MM.1S (cell line): ENCODE data around the gene STIM1.

ENCODE experiments used
- DNase-seq: peaks from one replicate; pipeline ENCODE4 v3.0.0-alpha.2; 2015
- H2AFZ ChIP-seq: fragments of 300-600 bp; sonication (generic); 2 replicates; pipeline ENCODE4 v1.6.0; 2016; ENCODE audit warnings: antibody characterized with exemption, low read length
- H3F3A ChIP-seq: fragments of 300-600 bp; sonication (generic); 2 replicates; pipeline ENCODE4 v1.6.1; 2016; ENCODE audit warnings: mild to moderate bottlenecking, antibody characterized with exemption, low read length, moderate library complexity, mixed read lengths; ENCODE audit not compliant: insufficient read depth
- H3K27ac ChIP-seq: fragments of 300-600 bp; sonication (generic); 2 replicates; pipeline ENCODE4 v1.5.1; 2016; ENCODE audit warnings: mild to moderate bottlenecking, low read length
- H3K27me3 ChIP-seq: fragments of 300-600 bp; sonication (generic); replicated peaks from 2 replicates; pipeline ENCODE4 v1.6.0; 2016; ENCODE audit warnings: low read length; ENCODE audit not compliant: insufficient read depth
- H3K36me3 ChIP-seq: fragments of 300-600 bp; sonication (generic); replicated peaks from 2 replicates; pipeline ENCODE4 v1.6.1; 2016; ENCODE audit warnings: mild to moderate bottlenecking, low read length, mixed read lengths; ENCODE audit not compliant: insufficient read depth
- H3K4me1 ChIP-seq: fragments of 300-600 bp; sonication (generic); 2 replicates; pipeline ENCODE4 v1.6.1; 2016; ENCODE audit warnings: low read length, mixed read lengths
- H3K4me2 ChIP-seq: fragments of 300-600 bp; sonication (generic); 2 replicates; pipeline ENCODE4 v1.6.0; 2016; ENCODE audit warnings: low read depth, low read length
- H3K4me3 ChIP-seq: fragments of 300-600 bp; sonication (generic); 2 replicates; pipeline ENCODE4 v1.5.1; 2016; ENCODE audit warnings: low read length, mixed read lengths
- H3K79me2 ChIP-seq: fragments of 300-600 bp; sonication (generic); 2 replicates; pipeline ENCODE4 v1.6.1; 2016; ENCODE audit warnings: mixed run types, low read length, mixed read lengths
- H3K9ac ChIP-seq: fragments of 300-600 bp; sonication (generic); 2 replicates; pipeline ENCODE4 v1.6.1; 2016; ENCODE audit warnings: low read length, mixed read lengths
- H3K9me2 ChIP-seq: fragments of 300-600 bp; sonication (generic); replicated peaks from 2 replicates; pipeline ENCODE4 v1.6.1; 2016; ENCODE audit warnings: mild to moderate bottlenecking, low read length, mixed read lengths; ENCODE audit not compliant: insufficient read depth
- H3K9me3 ChIP-seq: fragments of 300-600 bp; sonication (generic); replicated peaks from 2 replicates; pipeline ENCODE4 v1.6.1; 2016; ENCODE audit warnings: mild to moderate bottlenecking, low read length, mixed read lengths; ENCODE audit not compliant: insufficient read depth
- H4K20me1 ChIP-seq: fragments of 300-600 bp; sonication (generic); 2 replicates; pipeline ENCODE4 v1.6.1; 2016; ENCODE audit warnings: mild to moderate bottlenecking, low read length, moderate library complexity, mixed read lengths; ENCODE audit not compliant: insufficient read depth
- EZH2 ChIP-seq: fragments of 300-600 bp; sonication (generic); optimal IDR thresholded peaks from 2 replicates; pipeline ENCODE3; 2017; ENCODE audit warnings: low read depth, mild to moderate bottlenecking, antibody characterized with exemption, low read length, mixed read lengths
- EZH2phosphoT487 ChIP-seq: fragments of 300-600 bp; sonication (generic); IDR thresholded peaks from 2 replicates; pipeline ENCODE4 v1.6.1; 2018; ENCODE audit warnings: antibody characterized with exemption, low read length
- TF ChIP-seq, protein P1 (sequence below): fragments of 300-600 bp; sonication (generic); IDR thresholded peaks from 2 replicates; pipeline ENCODE4 v1.5.1; 2016; ENCODE audit warnings: antibody characterized with exemption, low read length, mixed read lengths

STIM1 gene

DNA sequence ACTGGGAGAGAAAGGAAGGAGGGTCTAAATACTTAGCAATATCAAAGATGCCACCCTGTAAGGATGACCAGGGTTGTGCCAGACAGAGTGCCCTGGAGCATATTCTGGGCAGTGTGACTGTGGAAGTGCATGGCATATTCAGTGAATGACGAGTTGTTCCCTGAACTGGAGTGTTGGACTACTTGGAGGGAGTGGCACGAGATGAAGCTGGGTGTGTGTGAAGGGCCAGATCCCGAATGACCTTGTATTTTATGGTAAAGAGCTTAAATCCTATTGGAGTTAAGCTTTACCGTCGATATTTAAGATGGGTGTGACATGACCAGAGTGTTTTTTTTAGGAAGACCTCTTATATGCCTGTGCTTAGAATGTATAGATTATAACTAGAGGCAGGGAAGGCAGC, 48.8 kb downstream of the STIM1 start:
- Histone ChIP-seq H3K79me2 (peaks cover 91% of the 10 kb centered on the region), H3K4me2 (peak overlapping the region; percentile 3; the same call in 1 of the 2 replicates), H3K9me3 (no peaks in the 10 kb centered on the region), H3K27ac (no peak overlapping the region), H3K27me3 (no peaks in the 10 kb centered on the region), H3K4me1 (peaks cover 34% of the 10 kb centered on the region), H3K36me3 (no peaks in the 10 kb centered on the region), H3K9ac (no peak overlapping the region), H4K20me1 (peaks cover 20% of the 10 kb centered on the region), H3K4me3 (no peak overlapping the region), H3F3A (peaks cover 15% of the 10 kb centered on the region; the same call in 1 of the 2 replicates), H2AFZ (no peak overlapping the region), H3K9me2 (no peaks in the 10 kb centered on the region)
- TF ChIP-seq, protein P1, sequence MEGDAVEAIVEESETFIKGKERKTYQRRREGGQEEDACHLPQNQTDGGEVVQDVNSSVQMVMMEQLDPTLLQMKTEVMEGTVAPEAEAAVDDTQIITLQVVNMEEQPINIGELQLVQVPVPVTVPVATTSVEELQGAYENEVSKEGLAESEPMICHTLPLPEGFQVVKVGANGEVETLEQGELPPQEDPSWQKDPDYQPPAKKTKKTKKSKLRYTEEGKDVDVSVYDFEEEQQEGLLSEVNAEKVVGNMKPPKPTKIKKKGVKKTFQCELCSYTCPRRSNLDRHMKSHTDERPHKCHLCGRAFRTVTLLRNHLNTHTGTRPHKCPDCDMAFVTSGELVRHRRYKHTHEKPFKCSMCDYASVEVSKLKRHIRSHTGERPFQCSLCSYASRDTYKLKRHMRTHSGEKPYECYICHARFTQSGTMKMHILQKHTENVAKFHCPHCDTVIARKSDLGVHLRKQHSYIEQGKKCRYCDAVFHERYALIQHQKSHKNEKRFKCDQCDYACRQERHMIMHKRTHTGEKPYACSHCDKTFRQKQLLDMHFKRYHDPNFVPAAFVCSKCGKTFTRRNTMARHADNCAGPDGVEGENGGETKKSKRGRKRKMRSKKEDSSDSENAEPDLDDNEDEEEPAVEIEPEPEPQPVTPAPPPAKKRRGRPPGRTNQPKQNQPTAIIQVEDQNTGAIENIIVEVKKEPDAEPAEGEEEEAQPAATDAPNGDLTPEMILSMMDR, result no peak
- TF ChIP-seq EZH2phosphoT487 (no peak), EZH2 (no peak)
- DNase-seq, result no peak

DNA sequence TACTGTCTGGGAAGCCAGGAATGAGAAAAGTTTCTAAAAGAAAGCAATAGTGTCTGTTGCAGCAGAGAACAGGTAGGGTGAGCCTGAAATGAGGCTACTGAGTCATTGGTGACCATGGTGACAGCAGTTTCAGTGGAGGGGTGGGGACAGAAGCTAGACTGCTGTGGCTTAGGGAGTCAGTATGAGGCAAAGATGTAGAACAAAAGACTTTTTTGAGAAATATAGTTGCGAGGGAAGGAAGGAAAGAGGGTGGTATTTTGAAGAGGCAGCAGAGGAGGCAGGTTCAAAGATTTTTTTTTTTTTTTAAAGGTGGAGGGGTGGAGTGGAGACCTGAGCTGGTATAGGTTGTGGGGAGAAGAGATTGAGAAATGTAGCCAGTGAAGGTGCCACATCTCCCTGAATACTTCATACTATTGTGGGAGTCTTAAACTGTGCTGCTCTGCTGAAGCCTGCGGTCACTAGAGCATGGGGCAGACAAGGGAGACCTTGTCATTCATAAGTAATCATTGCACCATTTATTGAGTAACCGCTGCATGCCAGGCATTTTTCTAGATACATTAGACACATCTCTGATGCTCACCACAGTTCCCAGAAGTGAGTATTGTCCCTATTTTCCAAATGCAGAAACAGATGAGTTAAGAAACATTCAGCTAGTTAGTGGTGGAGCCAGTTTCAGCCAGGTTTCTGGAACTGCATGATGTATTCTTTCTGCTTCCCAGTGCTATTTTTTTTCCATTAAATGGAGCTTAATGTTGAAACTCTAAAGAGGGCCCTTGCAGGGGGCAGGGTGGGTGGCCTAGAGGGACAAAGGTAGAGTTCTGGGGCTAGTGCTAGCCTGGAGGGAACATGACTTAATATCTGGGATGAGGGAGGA, 49.9 kb downstream of the STIM1 start:
- Histone ChIP-seq H3K4me3 (no peak overlapping the region), H3K9me3 (no peaks in the 10 kb centered on the region), H3K36me3 (no peaks in the 10 kb centered on the region), H3K9ac (no peak overlapping the region), H3K4me1 (peaks cover 34% of the 10 kb centered on the region), H4K20me1 (peaks cover 20% of the 10 kb centered on the region), H3K27me3 (no peaks in the 10 kb centered on the region), H2AFZ (no peak overlapping the region), H3K27ac (no peak overlapping the region), H3K79me2 (peaks cover 96% of the 10 kb centered on the region), H3K9me2 (no peaks in the 10 kb centered on the region), H3F3A (peaks cover 15% of the 10 kb centered on the region; the same call in 1 of the 2 replicates), H3K4me2 (peak overlapping the region; percentile 3; the same call in 1 of the 2 replicates)
- TF ChIP-seq EZH2phosphoT487, result no peak
- TF ChIP-seq EZH2, result no peak
- TF ChIP-seq, protein P1, result no peak
- peak; percentile 46 for DNase-seq

DNA sequence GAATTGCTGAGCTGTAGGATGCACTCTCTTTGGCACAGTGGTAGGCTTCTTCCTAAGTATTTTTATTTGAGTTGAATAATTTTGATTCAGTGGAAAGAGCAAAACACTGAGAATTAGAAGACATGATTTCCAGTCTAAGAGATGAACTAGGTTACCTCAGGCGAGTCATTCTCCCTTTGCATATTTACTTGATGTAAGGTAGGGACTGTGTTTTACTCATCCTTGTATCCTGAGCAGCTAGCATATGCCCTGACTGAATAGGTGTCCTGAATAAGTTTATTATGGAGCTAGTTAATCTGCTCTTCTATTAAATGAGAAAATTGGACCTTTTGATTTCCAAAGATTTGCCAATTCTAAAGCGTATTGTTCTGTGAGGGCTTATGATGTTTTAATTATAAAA, 50.7 kb downstream of the STIM1 start:
- H3K79me2 ChIP-seq, result peaks cover 92% of the 10 kb centered on the region
- no peak overlapping the region for H3K27ac ChIP-seq
- no peaks in the 10 kb centered on the region for H3K36me3 ChIP-seq
- H3K9me2 ChIP-seq, result no peaks in the 10 kb centered on the region
- H3K9ac ChIP-seq, result no peak overlapping the region
- no peak overlapping the region for H3K4me2 ChIP-seq
- TF ChIP-seq EZH2 (no peak), EZH2phosphoT487 (no peak)
- TF ChIP-seq, protein P1, result no peak
- no peaks in the 10 kb centered on the region for H3K27me3 ChIP-seq
- peaks cover 34% of the 10 kb centered on the region for H3K4me1 ChIP-seq
- H4K20me1 ChIP-seq, result peaks cover 20% of the 10 kb centered on the region
- no peak for DNase-seq
- no peaks in the 10 kb centered on the region for H3K9me3 ChIP-seq
- H2AFZ ChIP-seq, result no peak overlapping the region
- peaks cover 15% of the 10 kb centered on the region; the same call in 1 of the 2 replicates for H3F3A ChIP-seq
- H3K4me3 ChIP-seq, result no peak overlapping the region
